GM12873 (cell line): ENCODE data around the gene DPM3.

Experiments used
- CTCF ChIP-seq: IDR thresholded peaks from 2 replicates; pipeline ENCODE4 v1.5.1; 2012; ENCODE audit warnings: low read depth, mild to moderate bottlenecking, moderate library complexity, low read length, control low read depth; ENCODE audit not compliant: insufficient read depth; ENCODE audit errors: missing control alignments

Gene DPM3

GRCh38 chr1:155174324-155175280 is 34.3 kb upstream of the DPM3 start:
- no peak for TF ChIP-seq CTCF

- TF ChIP-seq CTCF, result no peak
Observed at GRCh38 chr1:155173478-155174323, 33.4 kb upstream of the DPM3 start, which contains the start of gene TRIM46. Gene TRIM46 (plus strand): TSS chr1:155173849. CDS start chr1:155173967, 118 bp downstream.

GRCh38 chr1:155172732-155173477 is 32.6 kb upstream of the DPM3 start, which contains the start of gene KRTCAP2:
Gene KRTCAP2 (minus strand): TSS chr1:155173304. CDS start chr1:155173224, 80 bp downstream.
- TF ChIP-seq CTCF, result peak; percentile 99

GRCh38 chr1:155171836-155172731 is 31.8 kb upstream of the DPM3 start:
- no peak for TF ChIP-seq CTCF

DNA sequence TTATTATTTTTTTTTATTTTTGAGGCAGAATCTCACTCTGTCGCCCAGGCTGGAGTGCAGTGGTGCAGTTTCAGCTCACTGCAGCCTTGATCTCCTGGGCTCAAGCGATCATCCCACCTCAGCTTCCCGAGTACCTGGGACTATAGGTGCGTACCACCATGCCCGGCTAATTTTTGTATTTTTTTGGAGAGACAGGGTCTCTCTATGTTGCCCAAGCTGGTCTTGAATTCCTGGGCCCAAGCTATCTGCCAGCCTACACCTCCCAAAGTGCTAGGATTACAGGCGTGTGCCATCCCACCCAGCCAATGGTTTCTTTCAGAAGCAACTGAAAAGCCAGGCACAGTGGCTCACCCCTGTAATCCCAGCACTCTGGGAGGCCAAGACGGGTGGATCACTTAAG is 30.5 kb upstream of the DPM3 start:
- TF ChIP-seq CTCF, result no peak

DNA sequence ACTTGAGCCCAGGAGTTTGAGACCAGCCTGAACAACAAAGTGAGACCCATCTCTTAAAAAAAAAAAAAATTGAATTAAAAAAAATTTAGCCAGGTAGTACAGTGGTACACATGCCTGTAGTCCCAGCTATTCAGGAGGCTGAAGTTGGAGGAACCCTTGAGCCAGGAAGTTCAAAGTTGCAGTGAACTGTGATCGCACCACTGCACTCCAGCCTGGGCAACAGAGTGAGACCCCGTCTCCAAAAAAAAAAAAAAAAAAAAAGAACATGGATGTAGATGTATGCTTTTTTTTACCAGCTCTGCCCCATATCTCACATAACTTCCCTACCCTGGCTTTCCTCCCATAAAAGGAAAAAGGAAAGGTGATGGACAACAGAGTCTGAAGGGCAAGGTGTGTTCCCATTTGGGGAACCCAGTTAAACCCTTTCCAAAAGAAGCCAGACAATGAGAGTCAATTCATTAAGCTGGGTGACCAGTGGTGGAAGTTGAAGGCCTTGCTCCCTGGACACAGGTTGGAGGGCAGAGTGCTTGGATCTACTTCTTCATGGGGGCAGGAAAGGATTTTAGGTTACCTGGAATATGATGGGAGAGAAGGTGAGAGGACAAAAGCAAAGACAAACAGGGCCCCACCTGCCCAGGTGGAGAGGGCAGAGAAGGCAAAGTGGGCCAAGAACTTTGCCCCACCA is 29.9 kb upstream of the DPM3 start:
- TF ChIP-seq CTCF, result no peak
